ENCODE measurements around the gene FAM199X. TPM values are rescaled to one million over a fixed set of nuclear protein-coding genes. Genes with fewer than 3 reads are reported as not detected.
A peak's percentile ranks its signal among the peaks of the same experiment; 100 is the strongest.

The FAM199X gene
- total RNA-seq, 4 donors from 2014 or later: 10.8 to 37.2 (median 25.4) TPM

- in situ Hi-C loops (cut with MboI; ENCODE audit: low pct_ligation_motif_present in 1 of 4, low pct_unique_long_range_greater_than_20kb in 1 of 4, low sequenced_read_pairs in 3 of 4): loop anchor here in 1 of 4 donors (25.0 kb wide), 1 partner anchor 470 kb away; the partner anchor contains the start of gene MORF4L2
- WGBS, 2 donors (ENCODE audit: low coverage in 1 of 2): 0 to 45% methylated on average over 3 to 44 of the region's 44 CpGs
These were observed 9.4 kb upstream of the FAM199X start, which contains the start of gene SLC25A53 for GRCh38 chrX:104156630-104157529. SLC25A53 (minus strand) TSS chrX:104157009; CDS start chrX:104105257, 51,752 bp downstream.

GRCh38 chrX:104166735-104167436 is 633 bp downstream of the FAM199X start:
- Histone ChIP-seq H3K27me3 (no peaks in the 10 kb centered on the region), H3K27ac (peak overlapping the region; percentile 88 to 94 (median 89)), H3K9me3 (no peaks in the 10 kb centered on the region), H3K4me1 (peaks cover 0 to 17% (median 7%) of the 10 kb centered on the region in 4 donors), H3K4me3 (peak overlapping the region; percentile 61 to 71 (median 66)), H3K36me3 (no peaks in the 10 kb centered on the region)
- intact Hi-C loops (cut with DNase I; ENCODE audit: low total_unique reads): no loop called here
- TF ChIP-seq POLR2AphosphoS5 (IDR thresholded peaks at IDR 0.05) (no peak), CTCF (IDR thresholded peaks at IDR 0.05) (no peak), EP300 (IDR thresholded peaks at IDR 0.05; ENCODE audit: low read depth) (no peak), POLR2A (IDR thresholded peaks at IDR 0.05) (no peak)
- in situ Hi-C loops (cut with MboI; ENCODE audit: low pct_ligation_motif_present in 1 of 4, low pct_unique_long_range_greater_than_20kb in 1 of 4, low sequenced_read_pairs in 3 of 4): loop anchor here in 1 of 4 donors (25.0 kb wide), 1 partner anchor 480 kb away; the partner anchor contains the start of gene MORF4L2
- DNase-seq: no peak
- 0 to 37% methylated on average over 3 to 32 of the region's 37 CpGs for WGBS, 2 donors (ENCODE audit: low coverage in 1 of 2)

More at GRCh38 chrX:104156630-104157529, 9.4 kb upstream of the FAM199X start, which contains the start of gene SLC25A53:
- H3K4me1 ChIP-seq: peaks cover 0 to 12% (median 0%) of the 10 kb centered on the region in 4 donors
- H3K4me3 ChIP-seq: peak within 1 kb of the TSS; percentile 29 to 65 (median 53)
- peak; percentile 80 for DNase-seq
- H3K9me3 ChIP-seq: no peaks in the 10 kb centered on the region
- H3K27ac ChIP-seq: peak within 1 kb of the TSS; percentile 89 to 92 (median 91)
- no peaks in the 10 kb centered on the region for H3K27me3 ChIP-seq
- TF ChIP-seq POLR2A (IDR thresholded peaks at IDR 0.05): peak; percentile 68
- TF ChIP-seq CTCF (IDR thresholded peaks at IDR 0.05): no peak
- TF ChIP-seq EP300 (IDR thresholded peaks at IDR 0.05; ENCODE audit: low read depth): no peak
- TF ChIP-seq POLR2AphosphoS5 (IDR thresholded peaks at IDR 0.05): peak; percentile 45 to 63 (median 49)
- intact Hi-C loops (cut with DNase I; ENCODE audit: low total_unique reads): no loop called here
- H3K36me3 ChIP-seq: no peaks in the 10 kb centered on the region

GRCh38 chrX:104168127-104168526 is 1.9 kb downstream of the FAM199X start:
- no peak for DNase-seq
- 14 to 42% methylated on average over 1 of the region's 1 CpG for WGBS, 2 donors (ENCODE audit: low coverage in 1 of 2)
- Histone ChIP-seq H3K27me3 (no peaks in the 10 kb centered on the region), H3K9me3 (no peaks in the 10 kb centered on the region), H3K36me3 (no peaks in the 10 kb centered on the region), H3K4me3 (no peak overlapping the region), H3K27ac (no peak overlapping the region), H3K4me1 (peaks cover 0 to 17% (median 7%) of the 10 kb centered on the region in 4 donors)
- no peak for TF ChIP-seq POLR2AphosphoS5 (IDR thresholded peaks at IDR 0.05)
- TF ChIP-seq CTCF (IDR thresholded peaks at IDR 0.05): no peak
- TF ChIP-seq EP300 (IDR thresholded peaks at IDR 0.05; ENCODE audit: low read depth): no peak
- TF ChIP-seq POLR2A (IDR thresholded peaks at IDR 0.05): no peak
- intact Hi-C loops (cut with DNase I; ENCODE audit: low total_unique reads) (no loop called here), in situ Hi-C loops (cut with MboI; ENCODE audit: low pct_ligation_motif_present in 1 of 4, low pct_unique_long_range_greater_than_20kb in 1 of 4, low sequenced_read_pairs in 3 of 4) (loop anchor here in 1 of 4 donors (25.0 kb wide), 1 partner anchor 481 kb away; the partner anchor contains the start of gene MORF4L2)
